ENCODE results near the gene CGB8.

Gene CGB8

DNA sequence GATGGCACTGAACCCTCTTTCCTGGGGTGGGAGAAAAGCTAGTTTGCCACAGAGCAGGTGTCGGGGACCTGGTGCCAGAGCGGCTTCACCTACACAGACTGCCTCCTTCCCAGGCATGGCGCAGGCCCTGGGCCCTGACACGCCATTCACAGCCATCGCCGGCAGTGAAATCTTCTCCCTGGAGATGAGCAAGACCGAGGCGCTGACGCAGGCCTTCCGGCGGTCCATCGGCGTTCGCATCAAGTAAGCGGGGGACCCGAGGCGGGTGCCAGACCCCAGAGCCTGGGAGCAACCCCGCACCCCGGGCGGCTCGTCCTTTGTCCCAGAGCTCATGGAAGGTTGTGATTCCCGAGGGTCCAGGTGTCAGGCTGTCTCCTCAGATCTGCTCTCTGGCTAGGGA is 42.0 kb downstream of the CGB8 start:
- DNase-seq (ENCODE audit: low spot score) = no peak

DNA sequence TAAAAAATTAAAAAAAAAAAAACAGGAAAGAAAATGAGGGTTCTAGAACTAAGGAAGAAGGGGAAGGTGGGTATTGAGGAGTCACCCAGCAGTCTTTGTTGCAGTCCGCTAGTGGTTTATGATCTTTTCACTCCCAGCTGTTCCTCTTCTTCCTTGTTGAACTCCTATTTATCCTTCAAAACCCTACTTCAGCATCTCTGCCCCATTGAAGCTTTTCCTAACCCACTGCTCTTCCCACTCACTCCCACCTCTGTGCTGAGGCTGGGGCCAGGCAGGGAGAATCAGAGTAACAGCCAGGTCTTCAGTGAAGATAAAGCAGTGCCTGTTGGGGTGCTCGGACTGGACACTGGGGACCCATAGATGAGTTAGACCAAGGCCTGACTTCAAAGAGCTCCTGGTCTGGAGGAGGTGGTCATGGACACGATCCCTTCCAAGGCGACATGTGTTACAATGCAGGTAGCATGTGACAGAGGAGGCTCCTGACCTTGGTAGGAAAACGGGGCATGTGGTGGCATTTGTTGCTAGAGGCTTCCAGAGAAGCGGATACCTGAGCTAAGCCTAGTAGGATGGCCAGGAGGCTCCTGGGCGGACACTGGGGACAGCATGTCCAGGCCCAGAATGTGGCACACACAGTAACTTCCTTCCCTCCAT is 43.8 kb downstream of the CGB8 start:
- DNase-seq (ENCODE audit: low spot score) = no peak

DNA sequence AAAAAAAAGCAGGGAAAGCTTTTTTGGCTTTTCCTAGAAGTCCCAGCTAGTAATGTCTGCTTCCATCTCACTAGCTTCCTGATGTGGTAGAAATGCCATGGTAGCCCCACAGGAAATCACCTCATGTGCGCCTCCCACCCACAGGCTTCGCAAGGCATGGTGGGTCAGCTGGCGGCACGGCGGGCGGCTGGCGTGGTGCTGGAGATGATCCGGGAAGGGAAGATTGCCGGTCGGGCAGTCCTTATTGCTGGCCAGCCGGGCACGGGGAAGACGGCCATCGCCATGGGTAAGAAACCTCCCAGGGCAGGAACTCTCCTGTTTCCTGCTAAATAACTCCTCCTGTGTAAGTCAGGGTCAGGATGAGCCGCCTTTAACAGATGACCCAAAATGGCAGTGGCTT is 44.8 kb downstream of the CGB8 start:
- no peak for DNase-seq (ENCODE audit: low spot score)

DNA sequence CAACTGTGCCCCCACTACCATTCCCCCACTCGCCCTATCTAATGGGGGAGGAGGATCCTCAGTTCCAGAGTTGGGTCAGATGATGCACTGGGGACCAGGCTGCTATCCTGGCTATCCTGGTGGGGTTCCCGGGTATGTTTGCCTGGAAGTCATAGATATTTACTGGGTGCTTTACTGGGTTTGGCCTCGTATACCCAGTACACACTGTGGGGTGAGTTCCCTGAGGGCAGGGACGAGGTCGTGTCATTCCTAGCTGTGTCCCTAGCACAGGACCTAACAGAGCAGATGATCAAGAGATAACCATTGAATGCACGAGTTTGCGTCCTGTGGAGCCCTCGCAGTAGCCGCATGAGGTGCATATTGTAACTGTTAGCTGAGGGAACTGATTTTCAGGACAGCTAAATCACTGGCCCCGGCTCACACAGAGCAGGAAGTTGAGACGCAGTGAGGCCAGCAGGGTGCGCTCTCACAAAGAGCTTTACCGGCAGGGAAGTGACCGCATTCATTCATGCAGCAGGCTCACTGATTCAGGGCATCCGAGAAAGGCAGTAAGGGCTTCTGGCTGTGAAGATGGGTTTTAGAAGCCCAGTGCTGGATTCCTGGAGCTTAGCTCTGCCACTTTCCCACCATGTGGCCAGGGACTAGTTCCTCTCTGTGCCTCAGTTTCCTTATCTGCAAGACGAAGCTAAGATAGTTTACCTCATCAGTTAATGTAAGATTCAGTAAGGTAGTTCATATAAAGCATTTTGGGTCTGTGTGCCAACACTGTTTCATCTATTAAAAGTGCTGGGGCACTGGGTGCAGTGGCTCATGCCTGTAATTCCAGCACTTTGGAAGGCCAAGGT is 49.2 kb downstream of the CGB8 start:
- peak; percentile 68 for DNase-seq (ENCODE audit: low spot score)

DNA sequence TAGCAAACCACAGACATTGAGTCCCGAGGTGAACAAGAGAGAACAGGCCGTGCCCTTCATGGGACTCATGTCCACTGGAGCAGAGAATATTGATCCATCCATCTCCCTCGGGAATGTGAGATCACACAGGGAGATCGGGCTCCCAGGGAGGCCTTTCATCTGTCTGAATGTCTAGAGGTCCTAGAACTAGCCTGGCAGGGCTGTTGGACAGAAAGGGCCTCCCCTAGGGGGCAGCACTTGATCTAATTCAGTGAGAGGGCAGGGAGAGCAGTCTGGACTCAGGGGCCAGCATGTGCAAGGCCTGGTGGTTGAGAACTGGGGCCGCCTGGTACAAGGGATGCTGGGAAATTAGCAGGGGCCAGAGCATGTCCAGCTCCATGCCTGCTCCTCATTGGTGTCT is 50.9 kb downstream of the CGB8 start:
- DNase-seq (ENCODE audit: low spot score) = peak; percentile 76
